Suprapubic skin (tissue), 3 donors: ENCODE results near the gene ALDH3A2.

Source experiments
- CTCF ChIP-seq, 2 donors: fragments of 200-600 bp in 1 of 2; fragments of 450-650 bp in 1 of 2; sonication (generic) in 1 of 2; IDR thresholded peaks; one replicate each; pipeline ENCODE4 v1.5.1; 2016 to 2019; ENCODE audit warnings: antibody characterized with exemption in 2 of 2, mild to moderate bottlenecking in 1 of 2, moderate library complexity in 1 of 2
- POLR2A ChIP-seq, 2 donors: fragments of 450-650 bp; IDR thresholded peaks; one replicate each; pipeline ENCODE4 v1.6.1; 2017; ENCODE audit warnings: antibody characterized with exemption in 2 of 2, mild to moderate bottlenecking in 2 of 2, moderate library complexity in 2 of 2

DNA sequence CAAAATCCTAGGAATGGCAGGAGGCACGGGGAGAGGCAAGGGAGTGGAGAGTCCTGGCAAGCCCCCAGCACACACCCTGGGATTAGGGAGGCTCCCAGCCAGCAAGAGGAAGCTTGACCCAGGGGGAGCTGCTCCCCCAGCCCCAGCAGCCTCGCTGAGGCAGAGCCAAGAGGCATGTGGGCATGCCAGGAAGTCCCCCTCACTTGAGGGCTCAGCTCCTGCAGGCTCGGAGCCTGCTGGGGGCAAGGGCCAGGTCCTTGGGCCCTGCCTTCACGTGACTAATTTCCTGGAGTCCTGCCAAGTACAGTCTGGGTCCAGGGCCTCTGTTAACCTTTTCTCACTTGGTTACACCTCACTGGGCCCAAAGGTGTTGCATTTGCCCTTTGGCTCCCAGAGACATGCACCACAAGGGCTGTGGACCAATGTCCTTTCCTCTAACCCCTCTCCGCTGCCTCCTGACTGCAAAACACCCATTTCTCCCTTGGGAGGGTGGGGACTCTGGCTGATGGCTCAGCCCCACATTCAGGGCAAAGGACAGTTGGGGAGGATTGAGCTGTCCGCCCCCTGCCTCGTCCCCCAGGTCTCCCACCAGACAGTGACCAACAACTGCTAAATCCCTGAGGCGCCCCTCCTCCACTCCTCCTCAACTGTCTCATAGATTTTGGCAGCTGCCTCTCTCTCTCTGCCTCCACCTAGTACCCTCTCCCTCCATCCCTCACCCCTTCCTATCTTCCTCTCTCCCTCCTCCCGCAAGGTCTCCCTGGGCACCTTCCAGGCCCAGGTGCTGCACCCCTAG lies 72.3 kb downstream of the ALDH3A2 start:
- TF ChIP-seq CTCF (IDR thresholded peaks at IDR 0.05) (no peak), POLR2A (IDR thresholded peaks at IDR 0.05) (no peak)
